Measurements from ENCODE around the gene CEP170B.

DNA sequence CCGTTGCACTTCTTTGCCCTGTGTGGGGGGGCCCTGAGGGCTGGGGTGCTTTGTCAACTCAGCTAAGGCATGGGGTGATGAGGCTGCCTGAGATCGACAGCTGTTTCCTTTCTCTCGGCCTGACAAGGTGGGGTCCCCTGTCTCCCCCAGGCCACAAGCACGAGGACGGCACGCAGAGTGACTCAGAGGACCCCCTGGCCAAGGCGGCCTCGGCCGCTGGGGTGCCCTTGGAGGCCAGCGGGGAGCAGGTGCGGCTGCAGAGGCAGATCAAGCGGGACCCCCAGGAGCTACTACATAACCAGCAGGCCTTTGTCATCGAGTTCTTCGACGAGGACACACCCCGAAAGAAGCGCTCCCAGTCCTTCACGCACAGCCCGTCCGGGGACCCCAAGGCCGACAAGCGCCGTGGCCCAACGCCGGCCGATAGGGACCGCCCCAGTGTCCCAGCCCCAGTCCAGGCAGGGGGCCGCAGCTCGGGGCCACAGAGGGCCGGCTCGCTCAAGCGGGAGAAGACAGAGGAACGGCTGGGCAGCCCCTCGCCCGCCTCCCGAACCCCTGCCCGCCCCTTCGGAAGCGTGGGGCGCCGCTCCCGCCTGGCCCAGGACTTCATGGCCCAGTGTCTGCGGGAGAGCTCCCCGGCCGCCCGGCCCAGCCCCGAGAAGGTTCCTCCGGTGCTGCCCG, 18.8 kb downstream of the CEP170B start:
- TF ChIP-seq, protein P1, sequence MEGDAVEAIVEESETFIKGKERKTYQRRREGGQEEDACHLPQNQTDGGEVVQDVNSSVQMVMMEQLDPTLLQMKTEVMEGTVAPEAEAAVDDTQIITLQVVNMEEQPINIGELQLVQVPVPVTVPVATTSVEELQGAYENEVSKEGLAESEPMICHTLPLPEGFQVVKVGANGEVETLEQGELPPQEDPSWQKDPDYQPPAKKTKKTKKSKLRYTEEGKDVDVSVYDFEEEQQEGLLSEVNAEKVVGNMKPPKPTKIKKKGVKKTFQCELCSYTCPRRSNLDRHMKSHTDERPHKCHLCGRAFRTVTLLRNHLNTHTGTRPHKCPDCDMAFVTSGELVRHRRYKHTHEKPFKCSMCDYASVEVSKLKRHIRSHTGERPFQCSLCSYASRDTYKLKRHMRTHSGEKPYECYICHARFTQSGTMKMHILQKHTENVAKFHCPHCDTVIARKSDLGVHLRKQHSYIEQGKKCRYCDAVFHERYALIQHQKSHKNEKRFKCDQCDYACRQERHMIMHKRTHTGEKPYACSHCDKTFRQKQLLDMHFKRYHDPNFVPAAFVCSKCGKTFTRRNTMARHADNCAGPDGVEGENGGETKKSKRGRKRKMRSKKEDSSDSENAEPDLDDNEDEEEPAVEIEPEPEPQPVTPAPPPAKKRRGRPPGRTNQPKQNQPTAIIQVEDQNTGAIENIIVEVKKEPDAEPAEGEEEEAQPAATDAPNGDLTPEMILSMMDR (conservative IDR thresholded peaks at IDR 0.05; ENCODE audit: low read length), result no peak
- no peak for TF ChIP-seq EZH2phosphoT487 (IDR thresholded peaks at IDR 0.05; ENCODE audit: borderline replicate concordance)

All from Loucy (cell line).